ENCODE measurements around the gene PTPRH. TPM values are rescaled to one million over a fixed set of nuclear protein-coding genes. Genes with fewer than 3 reads are reported as not detected.

PTPRH gene
- total RNA-seq, 1 experiment from 2014 or later: 11.7 TPM

DNA sequence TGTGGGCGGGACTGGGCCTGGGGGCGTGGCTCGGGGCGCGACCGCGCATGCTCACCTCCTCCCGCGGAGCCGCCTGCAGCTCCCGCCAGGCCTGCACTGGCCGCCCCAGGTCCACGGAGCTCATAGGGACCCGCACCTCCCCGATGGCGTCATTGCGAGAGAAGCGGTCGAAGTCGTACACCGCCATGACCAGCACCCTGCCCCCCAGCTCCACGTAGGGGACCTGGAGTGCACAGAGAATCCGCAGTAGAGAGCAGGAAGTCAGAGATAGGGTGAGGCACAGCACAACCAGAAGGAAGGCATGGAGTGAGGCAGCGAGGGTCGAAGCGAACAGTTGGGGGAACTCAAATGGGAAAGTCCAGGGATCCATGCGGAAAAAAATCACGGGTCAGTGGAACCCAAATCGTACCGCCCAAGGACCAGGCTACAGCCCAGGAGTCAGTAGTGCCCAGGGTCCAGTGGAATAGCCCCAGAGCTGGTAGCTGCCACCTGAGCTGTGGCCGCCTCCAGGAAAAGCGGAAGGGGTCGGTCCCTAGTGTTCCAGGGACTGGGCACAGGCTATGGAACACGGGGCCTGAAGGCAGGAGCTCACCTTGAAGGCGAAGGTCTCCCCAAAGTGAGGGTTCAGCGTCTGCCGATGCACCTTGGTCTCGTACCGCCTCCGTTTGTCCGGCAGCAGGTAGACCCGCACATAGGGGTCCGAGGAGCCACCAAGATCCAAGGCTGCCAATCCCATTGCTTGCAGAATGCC, 34.0 kb downstream of the PTPRH start:
- Histone ChIP-seq H3K4me3 (no peak overlapping the region), H3F3A (ENCODE audit: insufficient read depth, low read depth) (peaks cover 25% of the 10 kb centered on the region), H3K9me2 (ENCODE audit: insufficient read depth) (no peaks in the 10 kb centered on the region), H3K27ac (no peak overlapping the region), H3K4me2 (no peak overlapping the region), H2AFZ (no peak overlapping the region), H3K4me1 (replicated peaks; ENCODE audit: insufficient read depth) (peaks cover 10% of the 10 kb centered on the region; the same call in 1 of the 2 replicates), H3K79me2 (ENCODE audit: low read depth) (no peaks in the 10 kb centered on the region), H3K27me3 (ENCODE audit: insufficient read depth, low read depth) (no peaks in the 10 kb centered on the region), H3K9me3 (ENCODE audit: insufficient read depth, low read depth) (no peaks in the 10 kb centered on the region), H4K20me1 (ENCODE audit: insufficient read depth) (no peaks in the 10 kb centered on the region), H3K36me3 (ENCODE audit: low read depth) (no peaks in the 10 kb centered on the region)
- no TSS peak for BruUV-seq (replicated peaks)
- ChIA-PET CTCF (interaction anchor here (0.6 kb wide), 1 partner anchor 147 kb away, joined by 5 read pairs; no protein-coding TSS in a partner anchor), POLR2A (ENCODE audit: unreplicated experiment) (interaction anchor here (0.6 kb wide), 1 partner anchor 100 kb away, joined by 3 read pairs; the partner anchor contains the start of gene EPS8L1)
- TF ChIP-seq, protein P1, sequence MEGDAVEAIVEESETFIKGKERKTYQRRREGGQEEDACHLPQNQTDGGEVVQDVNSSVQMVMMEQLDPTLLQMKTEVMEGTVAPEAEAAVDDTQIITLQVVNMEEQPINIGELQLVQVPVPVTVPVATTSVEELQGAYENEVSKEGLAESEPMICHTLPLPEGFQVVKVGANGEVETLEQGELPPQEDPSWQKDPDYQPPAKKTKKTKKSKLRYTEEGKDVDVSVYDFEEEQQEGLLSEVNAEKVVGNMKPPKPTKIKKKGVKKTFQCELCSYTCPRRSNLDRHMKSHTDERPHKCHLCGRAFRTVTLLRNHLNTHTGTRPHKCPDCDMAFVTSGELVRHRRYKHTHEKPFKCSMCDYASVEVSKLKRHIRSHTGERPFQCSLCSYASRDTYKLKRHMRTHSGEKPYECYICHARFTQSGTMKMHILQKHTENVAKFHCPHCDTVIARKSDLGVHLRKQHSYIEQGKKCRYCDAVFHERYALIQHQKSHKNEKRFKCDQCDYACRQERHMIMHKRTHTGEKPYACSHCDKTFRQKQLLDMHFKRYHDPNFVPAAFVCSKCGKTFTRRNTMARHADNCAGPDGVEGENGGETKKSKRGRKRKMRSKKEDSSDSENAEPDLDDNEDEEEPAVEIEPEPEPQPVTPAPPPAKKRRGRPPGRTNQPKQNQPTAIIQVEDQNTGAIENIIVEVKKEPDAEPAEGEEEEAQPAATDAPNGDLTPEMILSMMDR (conservative IDR thresholded peaks at IDR 0.05): no peak
- no peak for TF ChIP-seq EZH2 (IDR thresholded peaks at IDR 0.05; ENCODE audit: low read depth)
- intact Hi-C loops (cut with micrococcal nuclease; ENCODE audit: unreplicated experiment): no loop called here
- DNase-seq: no peak

DNA sequence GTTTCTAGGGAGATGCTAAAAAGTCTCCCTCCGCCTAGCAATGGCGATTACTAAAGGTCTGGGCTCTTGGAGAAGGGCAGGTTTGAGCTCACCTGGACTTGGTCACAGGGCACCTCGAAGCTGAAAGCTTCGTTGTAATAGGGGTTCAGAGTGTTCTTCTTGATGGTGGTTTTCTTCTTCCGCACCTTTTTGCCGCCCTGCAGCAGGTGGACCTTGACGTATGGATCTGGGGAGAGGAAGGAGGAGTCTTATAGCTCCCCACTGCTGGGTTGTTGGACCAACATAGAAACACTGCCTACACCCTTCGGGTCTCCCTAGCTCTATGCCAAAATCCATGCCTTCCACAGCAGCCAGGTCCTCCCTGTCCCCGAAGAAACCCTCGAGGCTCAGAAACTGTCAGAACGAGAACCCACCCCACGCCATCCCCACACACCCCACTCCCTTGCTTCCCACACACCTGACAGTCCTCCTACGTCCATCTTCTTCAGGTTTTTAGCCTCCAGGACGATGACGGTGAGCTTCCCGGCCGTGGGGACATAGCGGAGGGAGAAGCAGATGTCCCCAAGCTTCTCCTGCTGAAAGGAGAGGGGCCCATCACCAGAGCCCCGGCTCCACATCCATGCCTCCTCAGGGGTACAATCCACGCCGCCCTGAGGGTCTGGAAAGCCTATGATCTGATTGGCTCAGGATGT, 34.7 kb downstream of the PTPRH start:
- no peaks in the 10 kb centered on the region for H4K20me1 ChIP-seq (ENCODE audit: insufficient read depth)
- peak overlapping the region; percentile 88; the same call in 1 of the 2 replicates for H3K4me3 ChIP-seq
- H3K27me3 ChIP-seq (ENCODE audit: insufficient read depth, low read depth): no peaks in the 10 kb centered on the region
- TSS peak; percentile 58 for BruUV-seq (replicated peaks)
- ChIA-PET CTCF (interaction anchor here (0.6 to 0.7 kb wide), 3 partner anchors 9 to 329 kb away, joined by 3 to 5 read pairs (median 5); no protein-coding TSS in a partner anchor), POLR2A (ENCODE audit: unreplicated experiment) (interaction anchor here (0.6 kb wide), 1 partner anchor 307 kb away, joined by 21 read pairs; no protein-coding TSS in a partner anchor)
- DNase-seq: no peak
- TF ChIP-seq EZH2 (IDR thresholded peaks at IDR 0.05; ENCODE audit: low read depth): no peak
- TF ChIP-seq, protein P1 (conservative IDR thresholded peaks at IDR 0.05): no peak
- peaks cover 25% of the 10 kb centered on the region for H3F3A ChIP-seq (ENCODE audit: insufficient read depth, low read depth)
- H3K4me1 ChIP-seq (replicated peaks; ENCODE audit: insufficient read depth): peaks cover 10% of the 10 kb centered on the region; the same call in 1 of the 2 replicates
- no peaks in the 10 kb centered on the region for H3K9me2 ChIP-seq (ENCODE audit: insufficient read depth)
- no peaks in the 10 kb centered on the region for H3K36me3 ChIP-seq (ENCODE audit: low read depth)
- no peak overlapping the region; the same call in 1 of the 2 replicates for H2AFZ ChIP-seq
- H3K27ac ChIP-seq: no peak overlapping the region
- H3K79me2 ChIP-seq (ENCODE audit: low read depth): no peaks in the 10 kb centered on the region
- intact Hi-C loops (cut with micrococcal nuclease; ENCODE audit: unreplicated experiment): no loop called here
- H3K4me2 ChIP-seq: peak overlapping the region; percentile 94; the same call in 1 of the 2 replicates
- H3K9me3 ChIP-seq (ENCODE audit: insufficient read depth, low read depth): no peaks in the 10 kb centered on the region

DNA sequence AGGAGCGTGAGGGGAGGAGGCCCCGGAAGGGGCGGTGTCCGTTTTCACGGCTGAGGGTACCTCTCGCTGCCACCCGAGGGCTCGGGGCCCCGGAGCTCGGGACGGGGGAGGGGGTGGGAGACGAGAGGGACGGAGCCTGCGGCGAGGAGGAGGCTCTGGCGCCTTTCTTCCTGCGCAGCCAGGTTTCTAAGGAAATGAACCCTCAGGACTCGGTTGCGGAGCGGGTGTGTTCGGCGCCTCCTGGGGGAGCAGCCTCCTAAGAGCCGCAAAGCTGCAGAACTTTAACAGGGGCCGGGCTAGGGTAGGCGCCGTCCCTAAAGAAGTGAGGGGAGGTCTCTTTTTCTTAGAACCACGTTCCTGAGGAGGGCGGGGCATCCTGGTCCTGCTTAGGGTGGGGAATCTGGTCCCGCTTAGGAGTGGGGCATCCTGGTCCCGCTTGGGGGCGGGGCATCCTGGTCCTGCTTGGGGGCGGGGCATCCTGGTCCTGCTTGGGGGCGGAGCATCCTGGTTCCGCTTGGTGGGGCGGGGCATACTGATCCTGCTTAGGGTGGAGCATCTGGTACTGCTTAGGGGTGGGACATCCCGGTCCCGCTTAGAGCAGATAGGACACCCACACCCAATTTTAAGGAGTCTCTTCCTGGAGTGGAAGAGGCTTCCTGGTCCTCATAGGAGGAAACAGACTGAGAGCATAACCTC, 35.4 kb downstream of the PTPRH start:
- peak; percentile 60 to 96 for DNase-seq
- ChIA-PET POLR2A (ENCODE audit: unreplicated experiment) (interaction anchor here (0.5 to 0.6 kb wide), 2 partner anchors 108 to 308 kb away, joined by 5 to 21 read pairs; no protein-coding TSS in a partner anchor), CTCF (interaction anchor here (0.6 to 0.7 kb wide), 3 partner anchors 10 to 301 kb away, joined by 3 to 4 read pairs (median 3); no protein-coding TSS in a partner anchor)
- no peaks in the 10 kb centered on the region for H3K27me3 ChIP-seq (ENCODE audit: insufficient read depth, low read depth)
- peak overlapping the region; percentile 23; the same call in 1 of the 2 replicates for H3K27ac ChIP-seq
- H3K36me3 ChIP-seq (ENCODE audit: low read depth): no peaks in the 10 kb centered on the region
- peaks cover 25% of the 10 kb centered on the region for H3F3A ChIP-seq (ENCODE audit: insufficient read depth, low read depth)
- intact Hi-C loops (cut with micrococcal nuclease; ENCODE audit: unreplicated experiment): no loop called here
- no peak for TF ChIP-seq EZH2 (IDR thresholded peaks at IDR 0.05; ENCODE audit: low read depth)
- TF ChIP-seq, protein P1 (conservative IDR thresholded peaks at IDR 0.05): no peak; the same call in 1 of the 2 replicates
- H2AFZ ChIP-seq: peak overlapping the region; percentile 93
- no peaks in the 10 kb centered on the region for H3K9me2 ChIP-seq (ENCODE audit: insufficient read depth)
- no TSS peak for BruUV-seq (replicated peaks)
- peak overlapping the region; percentile 88 for H3K4me3 ChIP-seq
- peaks cover 10% of the 10 kb centered on the region; the same call in 1 of the 2 replicates for H3K4me1 ChIP-seq (replicated peaks; ENCODE audit: insufficient read depth)
- H3K79me2 ChIP-seq (ENCODE audit: low read depth): no peaks in the 10 kb centered on the region
- H3K4me2 ChIP-seq: peak overlapping the region; percentile 94
- no peaks in the 10 kb centered on the region for H4K20me1 ChIP-seq (ENCODE audit: insufficient read depth)
- H3K9me3 ChIP-seq (ENCODE audit: insufficient read depth, low read depth): no peaks in the 10 kb centered on the region

Data from PC-9 (cell line).